GF-D8 (cell line): ENCODE results near the gene ANKRD9.

Source experiments
- DNase-seq: peaks from one replicate; lab custom pipeline; 2025; lab: John Stamatoyannopoulos, UW

Gene ANKRD9

DNA sequence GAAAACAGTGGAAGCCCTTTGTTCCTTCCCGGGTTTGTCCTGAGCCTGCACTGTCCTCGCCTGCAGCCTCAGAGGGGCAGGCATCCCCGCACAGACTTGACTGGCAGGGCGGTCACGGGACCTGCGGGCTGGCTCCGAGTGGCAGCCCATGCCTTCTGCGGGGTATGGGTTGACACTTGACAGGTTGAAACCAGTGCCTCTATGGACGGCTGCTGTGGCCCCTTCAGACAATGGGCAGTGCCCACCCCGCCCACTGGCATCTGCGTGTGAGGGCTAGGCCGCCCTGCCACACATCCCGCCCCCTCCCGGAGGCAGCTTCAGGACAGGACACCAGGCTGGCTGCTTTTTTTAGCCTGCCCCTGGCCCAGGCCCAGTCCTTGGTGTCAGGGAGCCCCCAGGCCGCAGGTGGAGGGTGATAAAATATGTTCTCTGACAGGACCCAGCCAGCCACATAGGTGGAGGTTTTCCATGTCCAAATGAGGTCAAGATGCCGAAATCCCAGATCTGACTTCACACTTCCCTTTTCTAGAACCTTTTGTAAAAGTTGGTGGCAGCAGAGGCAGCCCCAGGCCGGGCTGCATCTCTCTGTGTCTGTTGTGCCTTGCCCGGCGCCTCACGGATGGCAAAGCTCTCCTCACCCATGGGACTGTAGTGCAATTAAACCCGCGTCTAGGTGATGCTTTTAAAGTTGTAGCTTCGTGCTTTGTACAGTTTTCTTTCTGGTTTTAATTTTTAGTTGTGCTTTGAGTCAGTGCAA is 10.0 kb downstream of the ANKRD9 start:
- DNase-seq, result no peak

DNA sequence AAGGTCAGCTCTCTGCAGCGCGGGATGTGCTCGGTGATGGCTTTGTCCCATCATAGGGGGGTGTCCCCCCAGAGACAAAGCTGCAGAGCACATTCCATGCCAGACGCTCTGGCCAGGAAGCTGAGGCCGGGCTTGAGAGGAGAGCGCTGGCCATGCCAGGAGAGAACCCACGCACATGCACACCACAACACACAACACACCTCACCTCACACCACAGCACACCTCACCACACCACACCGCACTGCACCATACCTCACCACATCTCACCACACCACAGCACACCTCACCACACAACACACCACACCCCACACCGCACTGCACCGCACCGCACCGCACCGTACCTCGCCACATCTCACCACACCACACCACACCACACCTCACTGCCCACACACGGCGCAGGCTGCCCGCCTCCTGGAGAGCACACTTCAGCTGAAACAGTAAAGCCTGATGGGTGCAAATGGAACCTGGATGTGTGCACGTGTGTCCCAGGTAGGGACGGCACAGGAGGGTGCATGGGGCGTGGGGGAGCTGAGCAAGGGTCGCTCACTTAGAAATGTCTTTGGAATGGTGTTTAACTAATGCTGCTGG is 10.8 kb downstream of the ANKRD9 start:
- no peak for DNase-seq

DNA sequence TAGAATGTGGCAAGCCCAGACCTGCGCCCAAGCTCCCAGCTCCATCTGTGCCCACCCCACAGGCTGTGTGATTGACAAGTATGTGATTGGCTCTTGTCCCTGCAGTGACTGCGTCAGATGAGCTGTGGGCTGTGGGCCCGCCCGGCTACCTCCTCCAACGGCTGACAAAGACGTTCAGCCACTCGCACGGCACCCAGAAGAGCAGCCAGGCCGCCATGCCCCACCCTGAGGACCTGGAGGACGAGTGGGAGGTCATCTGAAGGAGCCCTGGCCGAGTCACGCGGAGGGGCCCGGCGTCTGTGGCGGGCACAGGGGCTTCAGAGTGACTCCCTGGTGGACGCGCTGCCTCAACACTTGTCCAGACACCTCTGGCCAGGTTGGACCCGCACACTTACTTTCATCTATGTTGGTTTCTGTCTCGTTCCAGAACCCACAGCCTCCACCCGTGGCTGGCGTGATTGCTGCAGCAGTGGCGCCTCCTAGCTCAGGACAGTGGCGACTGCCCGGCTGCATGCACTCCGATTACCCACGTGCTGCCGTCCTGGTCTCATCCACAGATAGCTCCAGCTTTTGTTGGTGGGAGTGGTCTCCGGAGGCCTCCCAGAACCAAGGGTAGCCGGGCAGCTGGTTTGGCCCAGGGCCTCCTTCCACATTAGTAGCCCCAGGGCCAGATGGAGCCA is 11.4 kb downstream of the ANKRD9 start:
- no peak for DNase-seq

DNA sequence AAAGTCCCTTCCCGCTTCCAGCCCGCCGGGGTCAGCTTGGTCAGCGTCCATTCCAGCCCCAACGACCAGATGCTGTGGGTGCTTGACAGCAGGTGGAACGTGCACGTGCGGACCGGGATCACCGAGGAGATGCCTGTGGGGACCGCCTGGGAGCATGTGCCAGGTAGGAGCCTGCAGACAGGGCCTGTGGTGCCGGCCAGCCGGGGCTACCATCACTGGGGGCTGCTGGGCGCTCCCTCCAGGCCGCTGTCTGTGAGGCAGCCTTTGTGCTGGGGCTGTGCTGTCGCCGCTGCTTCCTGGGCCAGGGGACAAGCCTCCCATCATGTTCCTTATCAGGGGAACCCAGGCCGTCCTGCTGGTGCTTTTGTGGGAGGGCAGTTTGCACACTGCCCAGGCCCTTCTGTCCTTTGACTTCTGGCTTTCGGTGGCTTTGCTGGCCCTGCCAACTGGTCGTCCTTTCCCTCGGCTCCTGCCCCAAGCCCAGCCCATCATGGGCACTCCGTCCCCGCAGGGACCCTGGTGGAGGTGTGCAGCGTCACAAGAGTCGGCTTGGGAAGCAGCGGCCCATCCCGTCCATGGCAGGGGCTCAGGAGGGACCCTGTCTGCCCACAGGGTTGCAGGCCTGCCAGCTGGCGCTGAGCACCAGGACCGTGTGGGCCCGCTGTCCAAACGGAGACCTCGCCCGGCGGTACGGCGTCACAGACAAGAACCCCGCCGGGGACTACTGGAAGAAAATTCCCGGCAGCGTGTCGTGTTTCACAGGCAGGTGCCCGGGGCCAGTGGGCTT is 12.4 kb downstream of the ANKRD9 start:
- no peak for DNase-seq

DNA sequence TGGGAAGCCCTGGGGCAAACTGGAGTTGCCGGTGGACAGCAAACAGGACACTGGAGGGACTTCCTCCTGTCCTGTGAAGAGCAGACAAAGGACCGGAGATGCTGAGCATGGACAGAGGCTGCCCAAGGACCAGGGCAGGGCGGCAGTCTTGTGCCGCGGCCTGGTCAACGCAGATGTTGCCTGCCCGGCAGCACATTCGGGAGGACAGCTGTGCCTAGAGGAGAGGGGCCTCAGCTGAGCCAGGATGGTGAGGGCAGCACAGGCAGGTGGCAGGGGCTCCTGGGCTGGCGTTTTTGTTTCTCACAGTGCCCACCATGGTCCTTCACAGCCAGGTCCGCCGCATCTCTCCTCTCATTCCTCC is 13.3 kb downstream of the ANKRD9 start:
- DNase-seq, result no peak

DNA sequence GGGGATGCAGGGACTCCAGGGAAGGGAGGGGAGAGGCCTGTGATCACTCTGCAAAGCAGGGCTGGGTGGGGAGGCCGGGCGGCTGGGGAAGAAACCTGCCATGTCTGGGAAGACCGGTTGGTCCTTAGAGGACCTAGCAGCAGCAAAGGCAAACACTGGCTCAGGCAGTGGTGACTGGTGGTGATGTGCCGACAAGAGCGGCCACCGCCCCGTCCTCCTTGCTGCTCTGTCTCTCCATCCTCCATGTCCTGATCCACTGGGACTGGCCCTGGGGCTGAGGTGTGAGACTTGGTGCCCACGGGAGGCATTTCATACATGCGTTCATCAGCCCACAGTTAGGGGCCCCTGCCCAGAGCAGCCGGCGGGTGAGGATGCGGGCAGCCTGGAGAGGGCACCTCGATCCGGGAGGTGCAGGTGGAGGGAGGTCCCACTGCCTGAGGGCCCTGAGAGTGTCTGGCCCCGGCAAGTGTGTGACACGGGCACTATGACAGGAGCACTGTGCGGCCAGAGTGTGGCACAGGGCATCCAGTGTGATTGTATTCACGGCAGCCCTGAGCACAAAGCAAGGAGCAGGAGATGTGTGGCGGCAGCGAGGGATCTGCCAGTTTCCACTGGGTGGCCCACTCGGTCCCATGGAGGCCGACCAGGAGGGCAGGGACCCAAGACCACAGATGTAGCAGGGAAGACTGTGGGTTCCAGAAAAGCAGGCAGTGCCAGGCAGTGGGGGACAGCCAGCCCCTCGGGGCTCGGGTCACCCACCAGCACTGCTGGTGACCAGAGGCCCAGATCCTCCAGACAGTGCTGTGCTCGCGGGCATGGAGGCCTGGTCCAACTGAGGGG is 13.9 kb downstream of the ANKRD9 start:
- DNase-seq, result no peak

DNA sequence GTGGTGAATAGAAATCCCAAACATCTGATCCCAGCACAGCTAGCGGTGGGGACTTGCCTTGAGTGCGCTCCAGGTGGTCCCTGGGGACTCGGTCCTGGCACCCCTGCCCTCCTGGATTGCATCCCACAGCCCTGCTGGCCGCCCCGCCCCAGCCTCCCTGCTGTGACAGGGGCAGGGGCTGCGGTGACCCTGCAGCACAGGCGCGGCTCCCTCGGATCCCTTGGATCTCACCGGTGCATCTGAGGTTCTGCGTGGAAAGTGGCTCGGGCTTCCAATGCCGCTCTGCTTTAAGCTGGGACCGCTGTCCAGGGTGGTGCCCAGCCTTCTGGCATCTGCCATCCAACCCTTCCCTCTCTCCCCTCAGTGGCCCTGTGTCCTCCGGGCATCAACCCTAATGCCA is 16.0 kb downstream of the ANKRD9 start:
- no peak for DNase-seq

DNA sequence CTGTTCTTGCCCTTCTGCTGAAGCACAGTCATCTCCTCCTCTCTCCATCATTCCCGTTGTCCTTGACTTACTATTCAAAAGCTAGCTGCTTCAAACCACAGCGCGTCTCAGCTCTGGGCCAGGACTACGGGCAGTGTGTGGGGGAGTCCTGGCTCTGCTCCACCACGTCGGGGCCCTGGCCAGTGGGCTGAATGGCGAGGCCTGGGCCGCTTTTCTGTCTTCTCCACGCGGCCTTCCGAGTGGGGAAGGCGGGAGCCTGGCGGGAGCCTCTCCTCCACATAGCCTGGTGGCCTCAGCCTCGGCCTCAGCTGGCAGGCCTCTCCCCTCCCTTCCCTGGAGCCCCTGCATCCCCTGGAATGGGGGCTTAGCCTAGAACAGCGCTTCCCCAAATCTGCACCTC is 16.5 kb downstream of the ANKRD9 start:
- DNase-seq, result no peak

DNA sequence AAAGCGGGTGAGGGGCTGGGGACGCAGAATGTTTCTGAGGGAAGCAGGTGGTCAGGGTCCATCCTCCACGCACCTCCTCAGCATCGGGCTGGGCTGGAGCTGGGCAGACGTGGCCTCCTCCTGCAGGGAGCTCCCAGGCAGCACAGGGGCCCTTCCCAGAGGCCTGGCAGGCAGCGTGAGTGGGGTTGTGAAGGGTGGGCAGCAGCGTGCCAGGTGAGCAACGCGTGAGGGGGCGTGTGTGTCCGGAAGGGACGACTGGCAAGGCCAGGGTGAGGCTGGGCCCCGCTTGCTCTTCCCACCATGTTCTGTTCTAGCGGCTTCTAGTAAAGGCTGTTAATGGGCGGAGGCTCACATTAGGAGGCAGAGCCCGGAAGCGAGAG is 17.1 kb downstream of the ANKRD9 start:
- no peak for DNase-seq

DNA sequence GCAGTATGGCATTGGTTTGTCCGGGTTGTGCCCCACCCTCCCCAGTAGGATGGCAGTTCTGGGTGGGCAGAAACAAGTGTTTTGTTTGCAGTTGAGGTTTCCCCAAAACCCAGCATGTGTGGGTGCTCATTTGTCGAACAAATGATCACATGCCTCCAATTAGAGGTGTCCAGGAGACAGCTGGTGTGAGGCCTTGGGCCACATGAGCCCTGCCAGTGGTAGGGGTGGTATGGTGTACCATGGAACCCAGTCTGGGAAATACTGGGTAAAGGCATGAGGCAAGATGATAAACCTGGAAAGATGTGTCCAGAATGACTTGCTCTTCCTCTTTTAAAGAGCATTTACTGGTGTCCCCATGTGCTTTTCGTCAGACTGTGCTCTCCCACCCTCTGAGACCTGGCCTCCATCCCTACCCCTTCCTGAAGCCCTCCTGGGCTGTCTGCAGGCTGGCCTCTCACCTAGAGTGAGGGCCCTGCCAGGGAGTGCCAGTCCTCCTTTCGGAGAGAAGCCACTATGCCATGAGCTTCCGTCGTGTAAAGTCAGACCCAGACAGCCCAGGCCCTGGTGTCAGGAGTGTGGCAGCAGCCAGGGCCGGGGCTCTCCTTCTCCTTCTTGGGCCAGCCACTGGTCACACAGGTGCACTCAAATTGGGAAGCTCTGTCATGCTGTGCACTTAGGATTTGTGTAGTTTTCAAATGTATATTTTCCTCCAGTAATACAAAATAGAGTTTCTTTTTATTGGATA is 17.6 kb downstream of the ANKRD9 start:
- no peak for DNase-seq

DNA sequence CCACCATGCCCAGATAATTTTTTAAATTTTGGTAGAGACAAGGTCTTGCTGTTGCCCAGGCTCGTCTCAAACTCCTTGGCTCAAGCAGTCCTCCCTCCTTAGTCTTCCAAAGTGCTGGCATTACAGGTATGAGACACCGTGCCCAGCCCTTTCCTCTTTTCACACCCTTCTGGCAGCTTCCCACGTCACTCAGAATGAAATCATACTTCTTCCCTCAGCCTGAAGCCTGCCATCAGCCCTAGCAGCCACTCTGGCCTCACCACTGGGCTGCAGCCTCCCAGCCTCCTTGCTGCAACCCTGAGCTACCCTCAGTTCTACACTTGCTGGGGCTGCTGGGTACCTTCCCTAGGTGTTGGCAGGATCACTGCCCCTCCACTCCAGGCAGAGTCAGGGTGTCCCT is 18.2 kb downstream of the ANKRD9 start:
- no peak for DNase-seq

DNA sequence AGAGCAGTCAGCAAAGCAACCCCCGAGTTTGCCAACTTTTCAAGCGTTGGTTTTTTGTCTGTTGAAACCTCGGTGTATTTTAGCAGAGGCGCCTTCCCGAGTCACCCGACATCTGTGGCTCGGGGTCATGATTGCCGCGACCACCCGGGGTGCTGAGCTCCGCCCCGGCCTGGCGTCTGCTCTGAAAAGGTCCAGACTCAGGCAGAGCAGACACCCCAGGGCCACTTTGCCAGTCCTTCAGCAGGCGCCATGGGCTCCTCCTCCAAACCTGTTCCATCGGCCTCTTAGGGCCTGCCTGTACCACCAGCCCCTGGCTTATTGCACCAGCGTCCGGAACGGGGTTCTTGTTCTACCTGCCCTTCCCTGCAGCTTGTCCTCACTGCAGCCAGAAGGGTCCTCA is 19.1 kb downstream of the ANKRD9 start:
- no peak for DNase-seq

DNA sequence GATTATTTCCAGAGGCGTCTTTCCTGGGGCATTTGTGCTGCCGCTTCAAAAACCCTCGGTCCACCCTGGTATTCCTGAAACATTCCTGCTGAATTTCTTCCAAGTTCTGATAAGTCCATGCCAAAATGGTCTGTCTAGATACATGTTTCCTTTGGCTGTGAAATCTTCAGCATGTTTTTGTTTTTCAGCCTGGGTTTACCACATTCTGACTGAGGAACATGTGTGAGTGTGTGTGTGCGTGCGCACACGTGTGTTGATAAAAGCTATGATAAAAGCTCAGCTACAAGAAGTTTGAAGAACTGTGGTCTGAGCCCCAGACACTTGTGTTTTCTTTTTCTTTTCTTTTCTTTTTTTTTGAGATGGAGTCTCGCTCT is 22.4 kb downstream of the ANKRD9 start:
- DNase-seq, result no peak

DNA sequence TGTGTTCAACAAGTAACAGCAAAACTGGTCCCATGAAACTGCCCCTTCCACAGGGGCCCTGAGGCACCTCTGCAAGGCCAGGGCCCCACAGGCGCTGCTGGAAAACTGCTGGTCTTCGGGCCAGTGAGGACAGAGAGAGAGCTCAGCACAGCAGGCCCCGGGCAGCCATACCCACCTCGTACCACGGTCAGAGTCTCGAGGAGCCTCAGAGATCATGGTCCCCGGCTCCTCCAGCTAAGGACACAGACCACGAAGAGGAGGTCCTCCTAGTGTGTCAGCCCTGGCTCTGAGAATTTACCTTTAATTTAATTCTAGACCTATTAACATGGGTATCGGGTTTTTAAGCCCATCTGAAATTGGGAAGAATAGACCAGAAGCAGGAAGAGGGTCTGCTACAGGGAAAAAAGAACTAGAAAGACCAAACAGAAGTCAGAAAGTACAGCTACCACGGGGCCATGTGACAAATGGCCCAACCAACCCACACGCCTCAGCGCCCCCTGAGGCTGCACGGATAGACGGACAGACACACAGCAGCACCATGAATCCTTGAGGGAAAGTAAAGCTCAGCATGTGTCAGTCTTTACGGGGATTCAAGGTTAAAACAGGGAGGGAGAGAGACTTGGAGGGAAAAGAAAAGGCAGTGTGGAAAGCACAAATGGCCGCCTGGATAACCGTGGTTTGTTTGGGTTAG is 22.9 kb downstream of the ANKRD9 start:
- no peak for DNase-seq

DNA sequence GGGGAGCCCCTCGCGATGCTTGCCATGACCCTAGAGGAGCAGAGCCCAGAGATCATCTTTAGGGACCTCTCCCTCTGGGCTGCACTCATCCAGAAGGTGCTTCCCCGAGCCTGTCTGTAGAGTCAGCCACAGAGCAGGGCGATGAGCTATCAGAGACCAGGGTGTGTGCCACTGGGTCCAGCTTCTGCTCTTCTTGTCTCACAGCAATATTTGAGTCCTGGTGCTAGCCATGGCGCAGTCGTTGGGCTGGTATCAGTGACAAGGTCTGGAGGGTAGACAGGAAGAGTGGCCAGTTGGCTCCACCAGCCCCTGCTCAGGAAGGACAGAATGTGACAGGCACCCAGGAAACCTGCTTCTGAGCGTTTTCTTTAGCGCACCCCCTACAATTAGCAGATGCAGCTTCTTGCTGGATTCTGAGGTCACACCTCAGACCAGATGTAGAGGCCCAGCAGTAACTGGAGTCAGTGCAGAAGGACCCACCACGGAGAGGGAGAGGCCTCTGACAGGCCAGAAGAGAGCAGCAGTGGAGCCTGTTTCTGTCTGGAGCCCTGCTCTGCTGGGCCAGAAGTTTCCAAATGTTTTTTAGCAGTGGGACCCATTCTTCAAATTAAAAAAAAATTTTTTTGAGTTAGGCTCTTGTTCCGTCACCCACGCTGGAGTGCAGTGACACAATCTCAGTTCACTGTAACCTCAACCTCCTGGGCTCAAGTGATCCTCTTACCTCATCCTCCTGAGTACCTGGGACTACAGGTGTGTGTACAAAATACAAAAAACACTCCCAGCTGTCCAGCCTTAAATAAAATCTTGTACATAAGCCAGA is 23.7 kb downstream of the ANKRD9 start:
- no peak for DNase-seq

DNA sequence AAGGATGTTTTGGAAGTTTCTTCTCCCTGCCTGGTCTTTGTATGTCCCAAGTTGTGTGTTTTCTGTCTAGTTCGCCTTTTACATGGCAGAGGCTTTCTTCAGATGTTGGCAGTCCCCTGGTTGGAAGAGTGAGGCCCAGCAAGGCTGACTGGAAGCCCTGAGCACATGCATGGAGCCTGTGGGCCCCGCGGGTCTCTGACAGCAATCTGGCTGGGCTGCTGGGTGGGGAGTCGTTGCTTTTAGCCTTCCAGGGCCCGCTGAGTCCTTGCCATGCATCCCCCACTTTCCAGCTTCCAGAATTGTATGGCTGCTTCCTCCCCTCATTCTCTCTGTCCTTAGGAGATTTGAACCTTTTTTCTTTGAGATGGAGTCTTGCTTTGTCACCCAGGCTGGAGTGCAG is 25.3 kb downstream of the ANKRD9 start:
- no peak for DNase-seq

DNA sequence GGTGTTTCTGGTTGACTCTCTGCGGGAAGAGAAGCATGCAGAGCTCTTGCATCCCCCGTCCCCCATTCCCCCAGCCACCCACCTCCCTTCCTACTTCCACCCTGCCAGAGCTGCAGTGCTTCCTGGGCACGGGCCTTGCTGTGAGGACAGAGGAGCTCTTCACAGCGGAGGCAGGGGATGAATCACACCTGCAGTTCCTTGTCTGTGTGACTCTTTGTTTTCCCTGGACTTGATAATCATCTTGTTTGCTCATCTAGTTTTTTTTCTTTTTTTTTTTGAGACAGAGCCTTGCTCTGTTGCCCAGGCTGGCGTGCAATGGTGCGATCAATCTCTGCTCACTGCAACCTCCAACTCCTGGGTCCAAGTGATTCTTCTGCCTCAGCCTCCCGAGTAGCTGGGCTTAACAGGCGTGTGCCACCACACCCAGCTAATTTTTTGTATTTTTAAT is 27.8 kb downstream of the ANKRD9 start:
- DNase-seq, result no peak

DNA sequence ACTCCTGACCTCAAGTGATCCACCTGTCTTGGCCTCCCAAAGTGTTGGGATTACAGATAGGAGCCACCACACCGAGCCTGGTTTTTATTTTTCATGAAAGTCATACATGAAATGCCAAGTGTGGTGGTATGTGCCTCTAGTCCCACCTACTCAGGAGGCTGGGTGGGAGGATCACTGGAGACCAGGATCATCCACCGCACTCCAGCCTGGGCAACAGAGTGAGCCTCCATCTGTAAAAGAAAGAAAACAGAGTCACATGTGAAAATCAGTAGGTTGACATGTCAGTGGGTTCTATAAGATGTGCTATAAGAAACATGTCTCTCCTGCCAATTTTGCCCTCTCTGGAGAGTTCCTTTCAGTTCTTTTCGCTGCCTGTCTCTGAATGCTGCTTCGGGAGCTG is 28.2 kb downstream of the ANKRD9 start:
- DNase-seq, result no peak

DNA sequence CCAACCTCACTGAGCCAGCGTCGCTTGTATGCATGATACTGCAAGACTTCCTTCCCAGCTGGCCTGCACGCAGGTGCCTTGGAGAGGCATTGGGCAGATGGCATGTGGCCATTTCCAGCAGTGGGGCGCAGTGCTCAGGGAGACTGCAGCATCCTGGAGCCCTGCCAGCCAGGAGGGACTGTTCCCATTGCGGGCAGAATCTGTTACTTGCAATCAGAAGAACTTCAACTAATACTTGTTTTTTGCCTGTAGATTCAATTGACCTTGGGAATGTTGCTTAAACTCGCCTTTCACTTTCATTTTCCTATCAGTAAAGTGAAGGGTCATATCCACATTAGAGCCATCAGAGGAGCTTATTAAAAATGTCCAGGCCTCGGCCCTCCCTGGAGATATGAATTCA is 29.8 kb downstream of the ANKRD9 start:
- no peak for DNase-seq

DNA sequence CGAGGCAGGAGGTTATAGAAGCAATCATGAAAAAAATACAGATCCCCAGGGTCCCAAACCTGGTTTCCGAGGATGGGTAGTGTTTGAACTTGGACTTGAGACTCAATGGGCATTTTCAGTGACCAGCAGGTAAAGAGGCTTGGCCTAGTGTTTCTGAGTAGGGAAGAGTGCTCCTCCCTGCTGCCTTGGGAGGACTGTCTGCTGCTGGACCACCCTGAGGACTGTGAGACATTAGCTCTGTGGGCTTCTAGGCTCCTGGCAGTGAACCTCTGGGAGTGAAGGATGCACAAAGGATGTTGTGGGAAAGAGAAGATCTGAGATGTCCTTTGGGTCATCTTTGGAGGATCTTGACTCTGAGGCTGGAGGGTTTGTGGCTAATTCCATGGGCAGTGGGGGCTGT is 30.5 kb downstream of the ANKRD9 start:
- DNase-seq, result no peak
